GM19193 (cell line): ENCODE data around the gene CDH7.

Experiments
- POLR2A ChIP-seq: IDR thresholded peaks from 4 replicates; pipeline ENCODE4 v1.6.1; 2011; ENCODE audit not compliant: insufficient read depth, insufficient read length; ENCODE audit errors: extremely low read depth

Gene CDH7

GRCh38 chr18:65934874-65935273 lies 184.1 kb downstream of the CDH7 start:
- TF ChIP-seq POLR2A, result no peak

- TF ChIP-seq POLR2A, result no peak
Observed at GRCh38 chr18:65936678-65937077, 185.9 kb downstream of the CDH7 start.

GRCh38 chr18:65937180-65937579 lies 186.4 kb downstream of the CDH7 start:
- no peak for TF ChIP-seq POLR2A

- no peak for TF ChIP-seq POLR2A
Observed at GRCh38 chr18:65938592-65939372, 188.0 kb downstream of the CDH7 start.
